Measurements from ENCODE around the gene MTMR3.

MTMR3 gene

GRCh38 chr22:30017375-30018223 is 134.6 kb downstream of the MTMR3 start:
- Mint-ChIP-seq H3K36me3 (ENCODE audit: low read depth) (peaks cover 71% of the 10 kb centered on the region), H3K4me3 (no peak overlapping the region), H3K4me1 (peaks cover 11% of the 10 kb centered on the region), H3K27me3 (ENCODE audit: low read depth, poor library complexity) (no peaks in the 10 kb centered on the region), H3K9me3 (no peaks in the 10 kb centered on the region), H3K27ac (no peak overlapping the region)
- no peak for TF ChIP-seq CTCF (IDR thresholded peaks at IDR 0.05)
- no peak for DNase-seq

- no peaks in the 10 kb centered on the region for H3K4me1 Mint-ChIP-seq
- H3K9me3 Mint-ChIP-seq, result no peaks in the 10 kb centered on the region
- H3K27me3 Mint-ChIP-seq (ENCODE audit: low read depth, poor library complexity), result no peaks in the 10 kb centered on the region
- no peak for TF ChIP-seq CTCF (IDR thresholded peaks at IDR 0.05)
- H3K36me3 Mint-ChIP-seq (ENCODE audit: low read depth), result peaks cover 81% of the 10 kb centered on the region
- H3K4me3 Mint-ChIP-seq, result no peak overlapping the region
- H3K27ac Mint-ChIP-seq, result no peak overlapping the region
- DNase-seq, result no peak
Observed at GRCh38 chr22:30020511-30020910, 137.5 kb downstream of the MTMR3 start.

- no peak overlapping the region for H3K4me3 Mint-ChIP-seq
- no peaks in the 10 kb centered on the region for H3K9me3 Mint-ChIP-seq
- no peaks in the 10 kb centered on the region for H3K4me1 Mint-ChIP-seq
- TF ChIP-seq CTCF (IDR thresholded peaks at IDR 0.05), result no peak
- H3K27ac Mint-ChIP-seq, result peak overlapping the region; percentile 59
- no peaks in the 10 kb centered on the region for H3K27me3 Mint-ChIP-seq (ENCODE audit: low read depth, poor library complexity)
- DNase-seq, result no peak
- H3K36me3 Mint-ChIP-seq (ENCODE audit: low read depth), result peaks cover 80% of the 10 kb centered on the region
Observed at GRCh38 chr22:30021338-30021737, 138.4 kb downstream of the MTMR3 start.

GRCh38 chr22:30021881-30022619 is 139.1 kb downstream of the MTMR3 start:
- no peaks in the 10 kb centered on the region for H3K4me1 Mint-ChIP-seq
- peaks cover 80% of the 10 kb centered on the region for H3K36me3 Mint-ChIP-seq (ENCODE audit: low read depth)
- no peaks in the 10 kb centered on the region for H3K9me3 Mint-ChIP-seq
- H3K27me3 Mint-ChIP-seq (ENCODE audit: low read depth, poor library complexity), result no peaks in the 10 kb centered on the region
- no peak for DNase-seq
- no peak overlapping the region for H3K27ac Mint-ChIP-seq
- TF ChIP-seq CTCF (IDR thresholded peaks at IDR 0.05), result no peak
- H3K4me3 Mint-ChIP-seq, result no peak overlapping the region

GRCh38 chr22:30023099-30023660 is 140.2 kb downstream of the MTMR3 start:
- Mint-ChIP-seq H3K36me3 (ENCODE audit: low read depth) (peaks cover 78% of the 10 kb centered on the region), H3K27ac (peak overlapping the region; percentile 65), H3K27me3 (ENCODE audit: low read depth, poor library complexity) (no peaks in the 10 kb centered on the region), H3K9me3 (no peaks in the 10 kb centered on the region), H3K4me1 (no peaks in the 10 kb centered on the region), H3K4me3 (no peak overlapping the region)
- no peak for TF ChIP-seq CTCF (IDR thresholded peaks at IDR 0.05)
- no peak for DNase-seq
